OCI-LY7 (cell line): ENCODE data around the gene UGT1A6. TPM values are rescaled to one million over a fixed set of nuclear protein-coding genes. Genes with fewer than 3 reads are reported as not detected.

Experiments
- BruUV-seq: library from RNA; stranded (reverse); fragments of 400-500 nt; replicated peaks from 2 replicates; lab custom pipeline; 2021; lab: Mats Ljungman, UMichigan
- CTCF ChIA-PET: fragments of 300-600 bp; sonication (Branson Sonifier 250); formaldehyde crosslinking; loops from one replicate; lab custom pipeline; 2022; ENCODE audit warnings: antibody characterized with exemption; ENCODE audit not compliant: unreplicated experiment; lab: Charles Lee
- POLR2A ChIA-PET: fragments of 300-600 bp; sonication (Branson Sonifier 250); formaldehyde crosslinking; loops from one replicate; lab custom pipeline; 2022; ENCODE audit warnings: antibody characterized with exemption; lab: Charles Lee
- DNase-seq: peaks from one replicate; pipeline ENCODE4 v3.0.0-alpha.2; 2015; ENCODE audit warnings: low spot score
- H2AFZ ChIP-seq: fragments of 200-600 bp; sonication (generic), shearing (Covaris generic); 2 replicates; pipeline ENCODE4 v1.6.1; 2014; ENCODE audit warnings: mild to moderate bottlenecking, antibody characterized with exemption, low read length, moderate library complexity
- H3K27ac ChIP-seq: fragments of 200-600 bp; sonication (generic); 2 replicates; pipeline ENCODE4 v1.5.1; 2014; ENCODE audit warnings: mixed run types, low read depth, mild to moderate bottlenecking, moderate library complexity, low read length, inconsistent platforms; ENCODE audit not compliant: poor library complexity, severe bottlenecking
- H3K36me3 ChIP-seq: fragments of 200-600 bp; sonication (generic); 2 replicates; pipeline ENCODE4 v1.6.1; 2014; ENCODE audit warnings: mild to moderate bottlenecking, antibody characterized with exemption, low read length, moderate library complexity, mixed read lengths; ENCODE audit not compliant: insufficient read depth
- H3K4me1 ChIP-seq: fragments of 200-600 bp; sonication (generic); 2 replicates; pipeline ENCODE4 v1.5.1; 2014; ENCODE audit warnings: mild to moderate bottlenecking, low read length; ENCODE audit not compliant: insufficient read depth, poor library complexity, severe bottlenecking
- H3K4me2 ChIP-seq: fragments of 200-600 bp; sonication (generic); 2 replicates; pipeline ENCODE4 v1.6.1; 2014; ENCODE audit warnings: mild to moderate bottlenecking, low read length
- H3K4me3 ChIP-seq: fragments of 200-600 bp; sonication (generic); 2 replicates; pipeline ENCODE4 v1.5.1; 2014; ENCODE audit warnings: mild to moderate bottlenecking, low read depth, low read length; ENCODE audit not compliant: poor library complexity, severe bottlenecking
- H3K79me2 ChIP-seq: fragments of 200-600 bp; sonication (generic); 2 replicates; pipeline ENCODE4 v1.6.1; 2016; ENCODE audit warnings: low read depth, mild to moderate bottlenecking, low read length, moderate library complexity, mixed read lengths; ENCODE audit not compliant: insufficient read depth
- H3K9me2 ChIP-seq: fragments of 200-600 bp; sonication (generic); 2 replicates; pipeline ENCODE4 v1.6.1; 2016; ENCODE audit warnings: mild to moderate bottlenecking, low read length, mixed read lengths; ENCODE audit not compliant: insufficient read depth
- H3K9me3 ChIP-seq: fragments of 200-600 bp; sonication (generic); 2 replicates; pipeline ENCODE4 v1.6.1; 2014; ENCODE audit warnings: mild to moderate bottlenecking, mixed run types, low read length, mixed read lengths
- H4K20me1 ChIP-seq: fragments of 200-600 bp; sonication (generic); 2 replicates; pipeline ENCODE4 v1.6.1; 2014; ENCODE audit warnings: mild to moderate bottlenecking, antibody characterized with exemption, low read length, moderate library complexity, mixed read lengths; ENCODE audit not compliant: insufficient read depth
- EZH2phosphoT487 ChIP-seq: fragments of 200-600 bp; sonication (generic); IDR thresholded peaks from 2 replicates; pipeline ENCODE4 v1.6.1; 2018; ENCODE audit warnings: low read depth, borderline replicate concordance, mild to moderate bottlenecking, mixed run types, antibody characterized with exemption, low read length, moderate library complexity, mixed read lengths
- intact Hi-C: fragments of 100-400 bp; cut with micrococcal nuclease; formaldehyde crosslinking; loops from one replicate; pipeline ENCODE4 v1.10.0; 2022; ENCODE audit not compliant: unreplicated experiment
- total RNA-seq, 2 experiments: library from RNA; depleted of rRNA in 1 of 2; stranded (reverse); fragments of >200 nt in 1 of 2; shearing (Covaris generic) in 1 of 2; gene quantifications; 2 replicates each; pipeline ENCODE4 v1.2.3, GENCODE V29; 2014 to 2022
- TF ChIP-seq, protein P1 (sequence below): fragments of 200-600 bp; sonication (generic); conservative IDR thresholded peaks from 2 replicates; pipeline ENCODE4 v1.5.1; 2014; ENCODE audit warnings: mild to moderate bottlenecking, antibody characterized with exemption, low read length, moderate library complexity, mixed read lengths

Gene UGT1A6
- total RNA-seq, 2 experiments from 2014 or later = not detected

DNA sequence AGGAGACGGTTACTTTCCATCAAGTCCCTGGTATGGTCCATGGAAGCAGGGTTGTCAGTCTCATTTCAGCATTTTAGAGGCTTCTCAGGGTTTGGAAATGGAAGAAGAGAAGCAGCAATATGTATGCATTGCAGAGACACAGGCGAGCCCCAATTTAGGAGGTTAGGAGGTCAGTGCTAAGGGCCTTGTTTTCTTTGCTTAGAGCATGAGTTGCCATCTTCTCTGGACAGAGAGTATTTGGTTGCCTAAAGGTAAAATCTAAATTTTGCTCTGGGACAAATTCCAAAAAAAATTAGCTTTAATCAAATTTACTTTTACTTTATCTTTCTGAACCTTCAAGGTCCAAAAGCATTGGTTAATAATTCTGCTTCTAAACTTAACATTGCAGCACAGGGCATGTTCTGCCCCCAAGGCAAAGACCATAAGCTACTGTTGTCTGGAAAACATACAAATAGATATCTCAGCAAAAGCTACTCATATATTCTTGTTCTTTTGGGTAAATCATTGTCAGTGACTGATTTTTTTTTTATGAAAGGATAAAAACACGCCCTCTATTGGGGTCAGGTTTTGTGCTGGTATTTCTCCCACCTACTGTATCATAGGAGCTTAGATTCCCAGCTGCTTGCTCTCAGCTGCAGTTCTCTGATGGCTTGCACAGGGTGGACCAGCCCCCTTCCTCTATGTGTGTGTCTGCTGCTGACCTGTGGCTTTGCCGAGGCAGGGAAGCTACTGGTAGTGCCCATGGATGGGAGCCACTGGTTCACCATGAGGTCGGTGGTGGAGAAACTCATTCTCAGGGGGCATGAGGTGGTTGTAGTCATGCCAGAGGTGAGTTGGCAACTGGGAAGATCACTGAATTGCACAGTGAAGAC lies 21.2 kb upstream of the UGT1A6 start, which contains the start of gene UGT1A9:
TSS of gene UGT1A9 (plus strand) at position 609 of the 872 bp plus-strand sequence. CDS start at position 646, 37 bp downstream.
- H3K9me3 ChIP-seq = no peaks in the 10 kb centered on the region
- POLR2A ChIA-PET = no interaction called here

DNA sequence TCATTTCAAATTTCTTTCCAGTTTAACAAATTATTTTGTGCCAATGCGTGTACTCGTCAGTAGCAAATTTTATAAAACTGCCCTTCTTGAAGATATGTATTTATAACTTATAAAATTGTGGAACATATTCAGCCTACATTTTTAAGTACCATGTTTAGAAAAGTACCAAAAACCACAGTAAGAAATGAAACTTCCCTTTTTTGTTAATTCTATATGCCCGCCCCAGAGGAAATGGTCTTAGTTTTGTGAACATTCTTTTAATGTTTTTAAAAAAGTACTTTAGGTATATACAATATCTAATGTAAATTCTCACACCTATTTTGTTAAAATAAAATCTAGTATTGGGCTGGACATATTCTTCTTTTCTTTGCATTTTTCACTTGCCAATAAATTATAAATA lies 19.8 kb upstream of the UGT1A6 start:
- CTCF ChIA-PET = no interaction called here
- POLR2A ChIA-PET = no interaction called here
- no peaks in the 10 kb centered on the region for H4K20me1 ChIP-seq
- H3K27ac ChIP-seq = no peak overlapping the region
- no peaks in the 10 kb centered on the region for H3K79me2 ChIP-seq
- no peak overlapping the region for H3K4me3 ChIP-seq
- TF ChIP-seq EZH2phosphoT487 = no peak
- TF ChIP-seq, protein P1, sequence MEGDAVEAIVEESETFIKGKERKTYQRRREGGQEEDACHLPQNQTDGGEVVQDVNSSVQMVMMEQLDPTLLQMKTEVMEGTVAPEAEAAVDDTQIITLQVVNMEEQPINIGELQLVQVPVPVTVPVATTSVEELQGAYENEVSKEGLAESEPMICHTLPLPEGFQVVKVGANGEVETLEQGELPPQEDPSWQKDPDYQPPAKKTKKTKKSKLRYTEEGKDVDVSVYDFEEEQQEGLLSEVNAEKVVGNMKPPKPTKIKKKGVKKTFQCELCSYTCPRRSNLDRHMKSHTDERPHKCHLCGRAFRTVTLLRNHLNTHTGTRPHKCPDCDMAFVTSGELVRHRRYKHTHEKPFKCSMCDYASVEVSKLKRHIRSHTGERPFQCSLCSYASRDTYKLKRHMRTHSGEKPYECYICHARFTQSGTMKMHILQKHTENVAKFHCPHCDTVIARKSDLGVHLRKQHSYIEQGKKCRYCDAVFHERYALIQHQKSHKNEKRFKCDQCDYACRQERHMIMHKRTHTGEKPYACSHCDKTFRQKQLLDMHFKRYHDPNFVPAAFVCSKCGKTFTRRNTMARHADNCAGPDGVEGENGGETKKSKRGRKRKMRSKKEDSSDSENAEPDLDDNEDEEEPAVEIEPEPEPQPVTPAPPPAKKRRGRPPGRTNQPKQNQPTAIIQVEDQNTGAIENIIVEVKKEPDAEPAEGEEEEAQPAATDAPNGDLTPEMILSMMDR = no peak
- intact Hi-C loops = no loop called here
- no peaks in the 10 kb centered on the region for H3K36me3 ChIP-seq
- no peaks in the 10 kb centered on the region for H3K4me1 ChIP-seq
- no peaks in the 10 kb centered on the region for H3K9me3 ChIP-seq
- BruUV-seq = no TSS peak
- no peak overlapping the region for H3K4me2 ChIP-seq
- no peak for DNase-seq
- H3K9me2 ChIP-seq = peaks cover 3% of the 10 kb centered on the region; the same call in 1 of the 2 replicates
- H2AFZ ChIP-seq = no peak overlapping the region

More for the DNA sequence above, 21.2 kb upstream of the UGT1A6 start, which contains the start of gene UGT1A9:
- Histone ChIP-seq H4K20me1 (no peaks in the 10 kb centered on the region), H3K4me1 (no peaks in the 10 kb centered on the region), H3K4me2 (no peak within 1 kb of the TSS), H3K9me2 (peaks cover 3% of the 10 kb centered on the region; the same call in 1 of the 2 replicates), H3K79me2 (no peaks in the 10 kb centered on the region), H2AFZ (no peak within 1 kb of the TSS), H3K36me3 (no peaks in the 10 kb centered on the region), H3K27ac (no peak within 1 kb of the TSS), H3K4me3 (no peak within 1 kb of the TSS)
- BruUV-seq = no TSS peak
- no peak for DNase-seq
- intact Hi-C loops = no loop called here
- TF ChIP-seq, protein P1 = 0 out of 2 replicates have a peak, but pooled peaks have one; percentile 13
- no peak for TF ChIP-seq EZH2phosphoT487
- CTCF ChIA-PET = no interaction called here

- no peak for TF ChIP-seq EZH2phosphoT487
- TF ChIP-seq, protein P1 = no peak
- Histone ChIP-seq H3K27ac (no peak overlapping the region), H3K4me1 (no peaks in the 10 kb centered on the region), H3K36me3 (no peaks in the 10 kb centered on the region), H3K4me2 (no peak overlapping the region), H3K4me3 (no peak overlapping the region), H3K79me2 (no peaks in the 10 kb centered on the region), H4K20me1 (no peaks in the 10 kb centered on the region), H2AFZ (no peak overlapping the region), H3K9me3 (no peaks in the 10 kb centered on the region), H3K9me2 (no peaks in the 10 kb centered on the region)
- BruUV-seq = no TSS peak
- no peak for DNase-seq
- ChIA-PET CTCF (no interaction called here), POLR2A (no interaction called here)
- intact Hi-C loops = no loop called here
These were observed 18.8 kb upstream of the UGT1A6 start for GRCh38 chr2:233673896-233674295.
